Measurements from ENCODE around the gene KRT80.

Gene KRT80

GRCh38 chr12:52198454-52199215 is 6.8 kb upstream of the KRT80 start:
- no peak overlapping the region for H3K4me2 ChIP-seq (ENCODE audit: low read length, poor library complexity, severe bottlenecking)
- no peak overlapping the region for H3K4ac ChIP-seq (ENCODE audit: low read depth in 1 of 2, low read length in 2 of 2)
- peak overlapping the region; percentile 6 for H2BK15ac ChIP-seq (ENCODE audit: low read depth, poor library complexity, severe bottlenecking)
- no peak overlapping the region for H2AFZ ChIP-seq (ENCODE audit: low read depth, low read length)
- WGBS, result 87% methylated on average over 5 of the region's 5 CpGs
- H3K79me1 ChIP-seq (replicated peaks; ENCODE audit: low read length, poor library complexity, severe bottlenecking), result no peaks in the 10 kb centered on the region
- H3K27ac ChIP-seq (ENCODE audit: low read length, poor library complexity, severe bottlenecking), result no peak overlapping the region
- peak overlapping the region; percentile 45 for H4K91ac ChIP-seq (ENCODE audit: low read length)
- peaks cover 48% of the 10 kb centered on the region for H3K4me1 ChIP-seq (ENCODE audit: control insufficient read depth, insufficient read depth, low read depth, low read length)
- H2AK5ac ChIP-seq (ENCODE audit: low read length, severe bottlenecking), result peak overlapping the region; percentile 37
- no peaks in the 10 kb centered on the region for H3K9me3 ChIP-seq (ENCODE audit: control insufficient read depth, low read length)
- H3K23ac ChIP-seq (ENCODE audit: low read length in 2 of 2), result no peak overlapping the region
- peak overlapping the region in 1 of 2 experiments; percentile 49 for H3K18ac ChIP-seq (ENCODE audit: low read depth in 1 of 2, low read length in 2 of 2)
- H2BK5ac ChIP-seq (ENCODE audit: low read depth, low read length, poor library complexity, severe bottlenecking), result no peak overlapping the region
- no peak for DNase-seq
- H4K8ac ChIP-seq (ENCODE audit: low read length), result no peak overlapping the region
- H3K36me3 ChIP-seq (ENCODE audit: control insufficient read depth in 1 of 2, insufficient read depth in 2 of 2, low read depth in 1 of 2, low read length in 2 of 2), result no peaks in the 10 kb centered on the region
- no peak overlapping the region for H2BK120ac ChIP-seq (ENCODE audit: low read depth, low read length)
- H3K14ac ChIP-seq (ENCODE audit: low read length in 2 of 2), result no peak overlapping the region
- no peak overlapping the region for H2BK12ac ChIP-seq (ENCODE audit: low read length in 2 of 2)
- H3K27me3 ChIP-seq (ENCODE audit: control insufficient read depth in 1 of 2, insufficient read depth in 1 of 2, low read length in 2 of 2), result peaks cover 0 to 8% of the 10 kb centered on the region in 2 experiments
- H3K4me3 ChIP-seq (ENCODE audit: insufficient read depth in 1 of 2, low read depth in 1 of 2, low read length in 2 of 2), result no peak overlapping the region
- H3K9ac ChIP-seq (ENCODE audit: low read length), result no peak overlapping the region

GRCh38 chr12:52197371-52198231 is 5.8 kb upstream of the KRT80 start:
- Histone ChIP-seq H3K4me1 (ENCODE audit: control insufficient read depth, insufficient read depth, low read depth, low read length) (peaks cover 48% of the 10 kb centered on the region), H3K4me3 (ENCODE audit: insufficient read depth in 1 of 2, low read depth in 1 of 2, low read length in 2 of 2) (no peak overlapping the region), H2AFZ (ENCODE audit: low read depth, low read length) (no peak overlapping the region), H3K27ac (ENCODE audit: low read length, poor library complexity, severe bottlenecking) (no peak overlapping the region), H3K9ac (ENCODE audit: low read length) (no peak overlapping the region), H3K14ac (ENCODE audit: low read length in 2 of 2) (no peak overlapping the region), H2AK5ac (ENCODE audit: low read length, severe bottlenecking) (peak overlapping the region; percentile 28), H4K91ac (ENCODE audit: low read length) (no peak overlapping the region), H2BK12ac (ENCODE audit: low read length in 2 of 2) (no peak overlapping the region), H2BK120ac (ENCODE audit: low read depth, low read length) (no peak overlapping the region), H3K9me3 (ENCODE audit: control insufficient read depth, low read length) (no peaks in the 10 kb centered on the region), H3K27me3 (ENCODE audit: control insufficient read depth in 1 of 2, insufficient read depth in 1 of 2, low read length in 2 of 2) (peaks cover 0 to 8% of the 10 kb centered on the region in 2 experiments), H3K23ac (ENCODE audit: low read length in 2 of 2) (no peak overlapping the region), H3K36me3 (ENCODE audit: control insufficient read depth in 1 of 2, insufficient read depth in 2 of 2, low read depth in 1 of 2, low read length in 2 of 2) (no peaks in the 10 kb centered on the region), H3K18ac (ENCODE audit: low read depth in 1 of 2, low read length in 2 of 2) (no peak overlapping the region), H2BK15ac (ENCODE audit: low read depth, poor library complexity, severe bottlenecking) (no peak overlapping the region), H3K79me1 (replicated peaks; ENCODE audit: low read length, poor library complexity, severe bottlenecking) (no peaks in the 10 kb centered on the region), H2BK5ac (ENCODE audit: low read depth, low read length, poor library complexity, severe bottlenecking) (no peak overlapping the region), H3K4me2 (ENCODE audit: low read length, poor library complexity, severe bottlenecking) (no peak overlapping the region), H4K8ac (ENCODE audit: low read length) (peak overlapping the region; percentile 39), H3K4ac (ENCODE audit: low read depth in 1 of 2, low read length in 2 of 2) (no peak overlapping the region)
- no peak for DNase-seq
- 84% methylated on average over 10 of the region's 11 CpGs for WGBS

GRCh38 chr12:52195065-52195730 is 3.4 kb upstream of the KRT80 start:
- WGBS, result 88% methylated on average over 7 of the region's 8 CpGs
- no peak overlapping the region for H3K4me3 ChIP-seq (ENCODE audit: insufficient read depth in 1 of 2, low read depth in 1 of 2, low read length in 2 of 2)
- no peaks in the 10 kb centered on the region for H3K36me3 ChIP-seq (ENCODE audit: control insufficient read depth in 1 of 2, insufficient read depth in 2 of 2, low read depth in 1 of 2, low read length in 2 of 2)
- no peak overlapping the region for H3K4me2 ChIP-seq (ENCODE audit: low read length, poor library complexity, severe bottlenecking)
- H3K27ac ChIP-seq (ENCODE audit: low read length, poor library complexity, severe bottlenecking), result no peak overlapping the region
- no peak overlapping the region for H4K91ac ChIP-seq (ENCODE audit: low read length)
- no peak overlapping the region for H2BK5ac ChIP-seq (ENCODE audit: low read depth, low read length, poor library complexity, severe bottlenecking)
- no peak overlapping the region for H2AFZ ChIP-seq (ENCODE audit: low read depth, low read length)
- H3K79me1 ChIP-seq (replicated peaks; ENCODE audit: low read length, poor library complexity, severe bottlenecking), result no peaks in the 10 kb centered on the region
- no peak for DNase-seq
- no peak overlapping the region for H3K14ac ChIP-seq (ENCODE audit: low read length in 2 of 2)
- peak overlapping the region; percentile 55 for H2BK15ac ChIP-seq (ENCODE audit: low read depth, poor library complexity, severe bottlenecking)
- no peak overlapping the region for H3K9ac ChIP-seq (ENCODE audit: low read length)
- H3K23ac ChIP-seq (ENCODE audit: low read length in 2 of 2), result no peak overlapping the region
- peak overlapping the region in 1 of 2 experiments; percentile 6 for H3K18ac ChIP-seq (ENCODE audit: low read depth in 1 of 2, low read length in 2 of 2)
- no peak overlapping the region for H2BK120ac ChIP-seq (ENCODE audit: low read depth, low read length)
- peaks cover 50% of the 10 kb centered on the region for H3K4me1 ChIP-seq (ENCODE audit: control insufficient read depth, insufficient read depth, low read depth, low read length)
- H2BK12ac ChIP-seq (ENCODE audit: low read length in 2 of 2), result peak overlapping the region in 1 of 2 experiments; percentile 4
- H3K27me3 ChIP-seq (ENCODE audit: control insufficient read depth in 1 of 2, insufficient read depth in 1 of 2, low read length in 2 of 2), result peaks cover 0 to 8% of the 10 kb centered on the region in 2 experiments
- no peak overlapping the region for H3K4ac ChIP-seq (ENCODE audit: low read depth in 1 of 2, low read length in 2 of 2)
- no peak overlapping the region for H4K8ac ChIP-seq (ENCODE audit: low read length)
- peak overlapping the region; percentile 98 for H2AK5ac ChIP-seq (ENCODE audit: low read length, severe bottlenecking)
- no peaks in the 10 kb centered on the region for H3K9me3 ChIP-seq (ENCODE audit: control insufficient read depth, low read length)

All from mesenchymal stem cell (in vitro differentiated cells and primary cell).